GM20000 (cell line): ENCODE measurements around the gene CDK3.
"Not testable (repeated sequence)": the region's sequence is repeated elsewhere in the genome, so short reads cannot be mapped to it uniquely, and the experiment has no call there.

Experiments used
- DNase-seq: peaks from one replicate; pipeline ENCODE4 v3.0.0; 2012; ENCODE audit warnings: low spot score
- CTCF ChIP-seq: IDR thresholded peaks from 2 replicates; pipeline ENCODE4 v1.5.1; 2012; ENCODE audit warnings: mild to moderate bottlenecking, control low read depth; ENCODE audit errors: extremely low read depth, missing control alignments

CDK3 gene

GRCh38 chr17:75970626-75971025 lies 30.0 kb upstream of the CDK3 start:
- no peak for DNase-seq
- no peak for TF ChIP-seq CTCF

DNA sequence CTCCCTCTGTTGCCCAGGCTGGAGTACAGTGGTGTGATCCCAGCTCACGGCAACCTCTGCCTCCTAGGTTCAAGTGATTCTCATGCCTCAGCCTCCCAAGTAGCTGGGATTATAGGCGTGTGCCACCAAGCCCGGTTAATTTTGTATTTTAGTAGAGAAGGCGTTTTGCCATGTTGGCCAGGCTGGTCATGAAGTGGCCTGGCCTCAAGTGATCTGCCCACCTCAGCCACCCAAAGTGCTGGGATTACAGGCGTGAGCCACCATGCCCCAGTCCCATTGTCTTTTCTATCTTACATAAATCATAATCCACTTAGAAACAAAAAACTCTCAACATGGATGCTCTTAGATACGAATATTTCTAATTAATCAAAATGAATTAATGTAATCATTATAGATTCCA lies 25.5 kb upstream of the CDK3 start:
- DNase-seq = not testable (repeated sequence)

GRCh38 chr17:75975757-75976174 lies 24.9 kb upstream of the CDK3 start:
- TF ChIP-seq CTCF = no peak
- DNase-seq = no peak

GRCh38 chr17:75976175-75976848 lies 24.3 kb upstream of the CDK3 start:
- no peak for TF ChIP-seq CTCF
- no peak for DNase-seq

DNA sequence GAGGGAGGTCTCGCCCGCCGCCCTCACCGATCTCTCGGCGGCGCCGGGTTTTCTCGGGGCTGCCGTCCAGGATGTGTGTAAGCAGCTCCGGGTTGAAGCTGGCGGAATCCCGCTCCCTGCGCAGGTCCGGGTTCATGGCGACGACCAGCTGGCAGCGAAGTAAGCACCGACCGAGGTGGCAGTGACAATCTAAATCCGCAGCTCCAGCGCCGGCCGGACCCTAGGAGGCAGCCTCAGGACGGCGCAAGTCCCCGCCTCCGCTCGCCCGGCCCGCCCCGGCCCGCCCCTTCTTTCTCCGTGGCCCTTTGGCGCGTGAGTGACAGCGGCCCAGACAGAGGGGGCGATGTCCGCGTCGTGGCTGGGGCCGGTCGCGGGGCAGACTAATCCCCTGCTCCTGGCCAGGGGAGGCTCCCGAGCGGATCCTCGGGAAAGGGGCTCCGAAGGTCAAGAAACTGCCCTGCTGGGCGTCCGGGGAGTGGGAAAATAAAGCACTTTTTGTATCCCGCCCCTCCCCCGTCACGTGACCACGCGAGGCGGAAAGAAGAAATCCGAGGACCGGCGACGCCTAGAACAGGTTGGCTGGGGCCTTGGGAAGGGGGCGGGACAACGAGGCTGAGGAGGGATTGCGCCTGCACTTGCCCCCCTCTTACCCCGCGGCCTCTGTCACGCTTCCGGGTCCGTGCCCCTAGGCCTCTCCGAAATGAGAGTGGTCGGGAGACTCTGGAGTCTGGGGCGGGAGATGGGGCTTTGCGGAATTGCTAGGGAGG lies 21.5 kb upstream of the CDK3 start, which contains the start of the genes ACOX1 and TEN1:
TSS of gene ACOX1 (minus strand) at position 229 of the 767 bp plus-strand sequence. CDS start at position 136, 93 bp downstream.
TSS of gene TEN1 (plus strand) at position 303 of the 767 bp plus-strand sequence. CDS start 6,953 bp downstream, outside the sequence.
- DNase-seq = peak; percentile 92
- peak; percentile 38 for TF ChIP-seq CTCF

DNA sequence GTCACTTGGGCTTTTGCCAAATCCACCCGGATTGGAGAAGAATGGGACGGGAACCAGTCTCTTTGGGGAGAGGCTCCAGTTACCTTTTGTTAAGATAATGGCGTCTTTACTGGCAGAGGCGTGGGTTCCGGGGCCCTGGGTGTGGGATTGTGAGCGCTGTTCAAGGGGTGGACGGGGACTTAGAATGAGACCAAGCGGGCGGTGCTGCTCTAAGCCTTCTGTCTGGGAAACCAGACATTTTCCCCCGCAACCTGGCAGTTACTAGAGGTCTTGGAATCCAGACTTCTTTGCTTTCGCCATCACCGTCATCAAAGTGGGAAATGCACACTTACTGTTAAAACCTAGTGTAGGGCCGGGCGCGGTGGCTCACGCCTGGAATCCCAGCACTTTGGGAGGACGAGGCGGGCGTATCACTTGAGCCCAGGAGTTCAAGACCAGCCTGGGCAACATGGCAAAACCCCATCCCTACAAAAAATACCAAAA lies 20.9 kb upstream of the CDK3 start:
- TF ChIP-seq CTCF = no peak
- DNase-seq = no peak

DNA sequence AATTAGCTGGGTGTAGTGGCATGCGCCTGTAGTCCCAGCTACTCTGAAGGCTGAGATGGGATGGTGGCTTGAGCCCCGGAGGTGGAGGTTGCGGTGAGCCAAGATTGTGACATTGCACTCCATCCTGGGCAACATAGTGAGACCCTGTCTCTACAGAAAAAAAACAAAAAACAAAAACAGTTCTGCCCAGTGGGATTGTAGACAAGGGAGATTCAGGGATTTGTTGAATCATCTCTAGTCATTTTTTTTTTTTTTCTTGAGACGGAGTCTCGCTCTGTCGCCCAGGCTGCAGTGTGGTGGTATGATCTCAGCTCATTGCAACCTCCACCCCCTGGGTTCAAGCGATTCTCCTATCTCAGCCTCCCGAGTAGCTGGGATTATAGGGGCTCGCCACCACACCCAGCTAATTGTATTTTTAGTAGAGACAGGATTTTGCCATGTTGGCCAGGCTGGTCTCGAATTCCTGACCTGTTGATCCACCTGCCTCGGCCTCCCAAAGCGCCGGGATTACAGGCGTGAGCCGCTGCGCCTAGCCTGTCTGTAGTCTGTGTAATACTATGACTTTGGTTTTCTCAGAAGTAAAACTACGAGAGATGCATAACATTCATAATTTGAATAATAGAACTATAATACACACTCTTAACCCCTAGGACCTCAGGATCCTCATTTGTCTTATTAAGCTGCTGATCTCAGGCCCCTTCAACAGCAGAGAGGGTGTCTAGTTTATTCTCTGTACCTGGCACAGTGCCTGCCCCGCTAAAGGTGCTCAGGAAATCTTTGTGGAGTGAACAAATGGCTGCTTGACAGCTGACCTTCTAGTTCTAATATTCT lies 20.3 kb upstream of the CDK3 start:
- no peak for DNase-seq
- no peak for TF ChIP-seq CTCF
